ENCODE results near the gene ITSN1.

The ITSN1 gene

DNA sequence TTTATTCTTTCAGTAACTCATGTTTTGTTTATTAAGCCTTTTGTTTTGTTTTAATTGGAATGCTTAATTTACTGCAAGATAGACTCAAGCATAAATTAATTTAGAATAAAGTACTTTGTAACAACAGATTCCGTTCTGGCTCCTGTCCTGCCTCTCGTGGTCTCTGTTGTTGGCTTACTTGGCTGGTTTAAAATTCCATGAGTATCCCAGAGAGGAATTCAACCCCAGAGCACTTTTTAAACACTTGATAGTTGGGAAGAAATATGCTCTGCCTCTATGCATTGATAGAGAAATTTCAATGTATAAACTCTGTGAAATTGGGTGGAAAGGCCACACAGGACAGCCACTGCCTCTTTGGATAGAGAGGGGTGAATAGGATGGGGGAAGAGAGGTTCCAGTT is 183.6 kb downstream of the ITSN1 start:
- no peaks in the 10 kb centered on the region for H3K9me3 ChIP-seq (ENCODE audit: control insufficient read depth, insufficient read depth, low read depth, low read length)
- H3K27ac ChIP-seq (ENCODE audit: low read depth, low read length), result no peak overlapping the region
- H3K4me1 ChIP-seq (ENCODE audit: control insufficient read depth, insufficient read depth, low read length), result no peaks in the 10 kb centered on the region
- peaks cover 81% of the 10 kb centered on the region for H3K36me3 ChIP-seq (ENCODE audit: control insufficient read depth, insufficient read depth, low read length)
- H3K27me3 ChIP-seq (ENCODE audit: control insufficient read depth, insufficient read depth, low read length), result no peaks in the 10 kb centered on the region
- no peak overlapping the region for H3K4me3 ChIP-seq (ENCODE audit: low read depth, low read length)
- H3K9ac ChIP-seq (ENCODE audit: low read length), result no peak overlapping the region

DNA sequence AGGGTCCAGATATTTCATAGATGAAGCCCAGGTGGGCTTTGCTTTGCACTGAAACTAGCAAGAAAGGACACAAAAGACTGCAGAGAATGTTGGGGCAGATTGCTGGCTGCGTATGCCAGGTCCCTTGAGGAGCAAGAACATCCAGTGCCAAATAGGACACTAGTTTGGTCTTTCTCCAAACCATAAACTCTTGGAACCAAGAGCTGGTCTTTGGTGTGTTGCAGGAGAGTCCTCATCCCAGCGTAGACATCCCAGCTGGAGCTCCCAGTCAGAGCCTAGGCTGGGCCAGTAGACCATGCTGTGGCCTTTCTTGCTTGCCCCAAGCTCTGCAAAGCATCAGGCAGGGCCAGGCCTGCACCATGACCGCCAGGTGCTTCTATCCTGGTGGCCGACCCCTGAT is 185.8 kb downstream of the ITSN1 start:
- Histone ChIP-seq H3K4me1 (ENCODE audit: control insufficient read depth, insufficient read depth, low read length) (no peaks in the 10 kb centered on the region), H3K36me3 (ENCODE audit: control insufficient read depth, insufficient read depth, low read length) (peaks cover 81% of the 10 kb centered on the region), H3K4me3 (ENCODE audit: low read depth, low read length) (no peak overlapping the region)

DNA sequence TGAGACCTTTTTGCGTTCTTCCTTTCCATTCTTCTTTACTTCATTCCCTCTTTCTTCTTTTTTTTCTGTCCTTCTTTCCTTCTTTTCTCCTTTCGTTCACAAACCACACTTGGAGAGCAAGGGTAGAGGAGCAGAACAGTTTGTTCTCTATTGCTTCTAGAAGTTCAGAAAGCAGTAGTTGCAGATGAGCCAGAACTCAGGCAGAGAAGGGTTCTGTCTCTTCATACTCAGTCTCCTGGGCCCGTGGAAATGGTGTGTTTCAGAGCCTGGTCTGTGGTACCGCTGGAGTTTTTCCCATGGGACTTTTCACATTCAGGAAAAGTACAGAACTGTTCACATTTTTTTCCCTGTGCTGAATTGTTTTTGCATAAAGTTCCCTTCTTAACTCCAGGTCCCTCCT is 186.3 kb downstream of the ITSN1 start:
- Histone ChIP-seq H3K36me3 (ENCODE audit: control insufficient read depth, insufficient read depth, low read length) (peaks cover 79% of the 10 kb centered on the region), H3K9ac (ENCODE audit: low read length) (no peak overlapping the region), H3K9me3 (ENCODE audit: control insufficient read depth, insufficient read depth, low read depth, low read length) (no peaks in the 10 kb centered on the region)

More for the DNA sequence above, 185.8 kb downstream of the ITSN1 start:
- no peak overlapping the region for H3K27ac ChIP-seq (ENCODE audit: low read depth, low read length)
- no peak overlapping the region for H3K9ac ChIP-seq (ENCODE audit: low read length)
- H3K9me3 ChIP-seq (ENCODE audit: control insufficient read depth, insufficient read depth, low read depth, low read length), result no peaks in the 10 kb centered on the region
- H3K27me3 ChIP-seq (ENCODE audit: control insufficient read depth, insufficient read depth, low read length), result no peaks in the 10 kb centered on the region

DNA sequence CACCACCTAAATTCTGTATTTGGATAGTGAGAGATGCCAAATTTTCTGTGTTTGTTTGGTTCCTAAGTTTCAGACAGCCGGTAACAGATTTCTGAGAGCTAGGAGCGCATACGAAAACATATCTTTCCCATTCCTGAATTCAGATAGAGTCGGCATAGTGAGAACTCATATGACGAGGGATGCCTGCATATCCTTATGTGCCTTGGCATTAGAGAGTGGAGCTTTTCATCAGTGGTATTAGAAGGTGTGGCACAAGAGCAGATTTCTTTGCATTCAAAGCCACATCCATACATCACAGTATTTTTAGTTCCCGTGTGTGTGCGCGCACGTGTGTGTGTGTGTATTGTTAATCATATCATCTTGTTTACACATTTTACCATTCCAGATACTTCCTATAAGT is 187.5 kb downstream of the ITSN1 start:
- Histone ChIP-seq H3K27ac (ENCODE audit: low read depth, low read length) (no peak overlapping the region), H3K27me3 (ENCODE audit: control insufficient read depth, insufficient read depth, low read length) (no peaks in the 10 kb centered on the region), H3K36me3 (ENCODE audit: control insufficient read depth, insufficient read depth, low read length) (peaks cover 77% of the 10 kb centered on the region)

More for the DNA sequence above, 186.3 kb downstream of the ITSN1 start:
- Histone ChIP-seq H3K27me3 (ENCODE audit: control insufficient read depth, insufficient read depth, low read length) (no peaks in the 10 kb centered on the region), H3K4me1 (ENCODE audit: control insufficient read depth, insufficient read depth, low read length) (no peaks in the 10 kb centered on the region), H3K4me3 (ENCODE audit: low read depth, low read length) (no peak overlapping the region), H3K27ac (ENCODE audit: low read depth, low read length) (no peak overlapping the region)

DNA sequence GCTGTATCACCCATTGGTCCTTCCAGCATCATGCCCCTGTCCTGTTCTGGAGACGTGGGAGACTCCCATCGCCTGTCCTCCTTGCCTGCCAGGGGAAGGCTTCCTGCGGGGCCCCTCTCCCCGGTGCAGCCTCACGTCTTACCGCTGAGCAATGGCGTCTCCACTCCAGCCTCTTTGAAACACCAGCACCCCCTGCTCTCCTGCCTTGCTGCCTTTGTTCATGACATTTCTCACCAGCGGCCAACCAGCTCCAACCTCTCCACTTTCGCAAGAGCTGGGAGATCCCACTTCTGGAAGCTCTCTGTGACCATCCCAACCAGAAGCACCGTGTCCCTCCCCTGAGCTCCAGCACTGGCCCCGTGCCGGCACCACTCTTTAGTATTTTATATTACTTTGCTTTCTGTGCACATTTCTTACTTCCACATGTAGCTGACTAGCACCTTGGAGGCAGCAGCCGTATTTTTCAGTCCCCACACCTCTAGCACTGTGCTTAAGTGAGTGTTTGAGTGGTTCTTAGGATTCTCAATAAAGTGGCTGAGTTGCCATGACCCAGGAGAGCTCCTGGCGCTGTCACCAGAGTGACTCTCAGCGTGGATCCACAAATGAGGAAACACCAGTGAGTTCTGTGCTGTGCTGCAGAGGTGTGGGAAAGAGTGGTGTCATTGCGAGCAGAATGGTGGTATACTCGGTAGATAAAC is 189.8 kb downstream of the ITSN1 start:
- H3K27me3 ChIP-seq (ENCODE audit: control insufficient read depth, insufficient read depth, low read length), result no peaks in the 10 kb centered on the region
- peaks cover 78% of the 10 kb centered on the region for H3K36me3 ChIP-seq (ENCODE audit: control insufficient read depth, insufficient read depth, low read length)
- no peak overlapping the region for H3K27ac ChIP-seq (ENCODE audit: low read depth, low read length)
- H3K4me1 ChIP-seq (ENCODE audit: control insufficient read depth, insufficient read depth, low read length), result no peaks in the 10 kb centered on the region
- no peaks in the 10 kb centered on the region for H3K9me3 ChIP-seq (ENCODE audit: control insufficient read depth, insufficient read depth, low read depth, low read length)
- H3K9ac ChIP-seq (ENCODE audit: low read length), result no peak overlapping the region
- H3K4me3 ChIP-seq (ENCODE audit: low read depth, low read length), result no peak overlapping the region

More for the DNA sequence above, 187.5 kb downstream of the ITSN1 start:
- no peaks in the 10 kb centered on the region for H3K9me3 ChIP-seq (ENCODE audit: control insufficient read depth, insufficient read depth, low read depth, low read length)
- H3K9ac ChIP-seq (ENCODE audit: low read length), result no peak overlapping the region
- no peak overlapping the region for H3K4me3 ChIP-seq (ENCODE audit: low read depth, low read length)
- H3K4me1 ChIP-seq (ENCODE audit: control insufficient read depth, insufficient read depth, low read length), result no peaks in the 10 kb centered on the region

DNA sequence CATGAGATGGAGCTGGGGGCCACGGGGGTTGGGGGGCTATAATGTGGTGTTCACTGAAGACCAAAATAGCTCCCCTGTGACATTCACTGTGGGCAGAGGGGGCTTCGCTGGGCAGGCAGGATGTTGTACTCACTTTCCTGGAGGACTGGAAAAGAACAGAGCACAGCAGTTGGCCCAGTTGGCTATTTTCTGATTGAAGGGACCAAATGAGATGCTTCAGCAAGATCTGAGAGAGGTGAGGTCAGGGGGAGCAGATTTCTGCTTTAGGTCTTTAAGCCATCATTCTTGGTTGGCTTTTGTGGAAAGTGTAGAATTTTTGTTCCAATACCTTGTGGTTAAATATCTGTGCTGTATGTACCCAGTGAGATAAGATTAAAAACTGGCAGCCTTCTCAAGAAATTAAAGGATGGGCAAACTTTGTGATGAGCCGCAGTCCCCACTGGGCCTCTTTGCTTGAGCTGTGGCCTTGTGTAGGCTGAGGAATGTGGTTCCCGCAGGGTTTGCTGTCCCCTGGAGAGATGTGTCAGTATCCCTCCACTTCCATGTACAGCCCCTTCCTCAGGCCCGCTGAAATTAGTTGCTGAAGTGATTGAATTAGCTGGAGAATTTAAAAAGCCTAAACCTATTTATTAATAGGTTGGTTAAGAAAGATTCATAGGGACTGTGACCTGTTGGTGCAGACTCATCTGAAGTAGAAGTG is 192.7 kb downstream of the ITSN1 start:
- H3K9ac ChIP-seq (ENCODE audit: low read length), result no peak overlapping the region
- no peaks in the 10 kb centered on the region for H3K27me3 ChIP-seq (ENCODE audit: control insufficient read depth, insufficient read depth, low read length)
- no peak overlapping the region for H3K4me3 ChIP-seq (ENCODE audit: low read depth, low read length)
- no peaks in the 10 kb centered on the region for H3K4me1 ChIP-seq (ENCODE audit: control insufficient read depth, insufficient read depth, low read length)
- peaks cover 69% of the 10 kb centered on the region for H3K36me3 ChIP-seq (ENCODE audit: control insufficient read depth, insufficient read depth, low read length)
- H3K27ac ChIP-seq (ENCODE audit: low read depth, low read length), result no peak overlapping the region
- H3K9me3 ChIP-seq (ENCODE audit: control insufficient read depth, insufficient read depth, low read depth, low read length), result no peaks in the 10 kb centered on the region

DNA sequence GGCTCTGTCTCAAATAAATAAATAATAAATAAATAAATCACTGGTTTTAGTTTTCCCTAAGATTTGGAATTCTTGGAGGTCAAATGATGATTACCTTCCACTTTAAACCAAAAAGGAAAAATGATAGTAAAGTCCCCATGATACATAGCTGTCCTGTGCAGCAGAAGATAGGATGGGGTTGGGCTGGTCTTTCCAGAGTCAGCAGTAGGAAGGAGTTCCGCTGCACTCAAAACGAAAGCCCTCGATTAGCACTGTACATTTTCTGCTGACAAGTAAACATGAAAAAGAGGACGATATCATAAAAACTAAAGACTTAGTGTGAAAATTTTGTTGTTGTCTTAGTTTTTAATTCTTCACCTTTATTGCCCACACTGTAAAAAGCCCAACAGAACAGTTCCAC is 193.6 kb downstream of the ITSN1 start:
- H3K4me3 ChIP-seq (ENCODE audit: low read depth, low read length), result no peak overlapping the region
- no peak overlapping the region for H3K27ac ChIP-seq (ENCODE audit: low read depth, low read length)
- peaks cover 62% of the 10 kb centered on the region for H3K36me3 ChIP-seq (ENCODE audit: control insufficient read depth, insufficient read depth, low read length)
- H3K9ac ChIP-seq (ENCODE audit: low read length), result no peak overlapping the region
- no peaks in the 10 kb centered on the region for H3K27me3 ChIP-seq (ENCODE audit: control insufficient read depth, insufficient read depth, low read length)
- H3K9me3 ChIP-seq (ENCODE audit: control insufficient read depth, insufficient read depth, low read depth, low read length), result no peaks in the 10 kb centered on the region
- H3K4me1 ChIP-seq (ENCODE audit: control insufficient read depth, insufficient read depth, low read length), result no peaks in the 10 kb centered on the region

DNA sequence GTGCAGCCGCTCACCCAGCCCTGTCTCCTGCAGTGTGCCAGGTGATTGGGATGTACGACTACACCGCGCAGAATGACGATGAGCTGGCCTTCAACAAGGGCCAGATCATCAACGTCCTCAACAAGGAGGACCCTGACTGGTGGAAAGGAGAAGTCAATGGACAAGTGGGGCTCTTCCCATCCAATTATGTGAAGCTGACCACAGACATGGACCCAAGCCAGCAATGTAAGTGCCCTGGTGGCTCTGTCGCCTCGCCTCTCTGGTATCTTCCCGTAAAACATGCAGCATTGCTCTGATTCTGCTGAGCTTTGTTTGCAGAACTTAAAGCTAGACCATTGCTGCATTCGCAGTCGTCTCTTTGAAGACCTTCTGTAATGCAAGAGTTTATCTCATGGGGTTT is 194.1 kb downstream of the ITSN1 start:
- H3K9ac ChIP-seq (ENCODE audit: low read length), result no peak overlapping the region

DNA sequence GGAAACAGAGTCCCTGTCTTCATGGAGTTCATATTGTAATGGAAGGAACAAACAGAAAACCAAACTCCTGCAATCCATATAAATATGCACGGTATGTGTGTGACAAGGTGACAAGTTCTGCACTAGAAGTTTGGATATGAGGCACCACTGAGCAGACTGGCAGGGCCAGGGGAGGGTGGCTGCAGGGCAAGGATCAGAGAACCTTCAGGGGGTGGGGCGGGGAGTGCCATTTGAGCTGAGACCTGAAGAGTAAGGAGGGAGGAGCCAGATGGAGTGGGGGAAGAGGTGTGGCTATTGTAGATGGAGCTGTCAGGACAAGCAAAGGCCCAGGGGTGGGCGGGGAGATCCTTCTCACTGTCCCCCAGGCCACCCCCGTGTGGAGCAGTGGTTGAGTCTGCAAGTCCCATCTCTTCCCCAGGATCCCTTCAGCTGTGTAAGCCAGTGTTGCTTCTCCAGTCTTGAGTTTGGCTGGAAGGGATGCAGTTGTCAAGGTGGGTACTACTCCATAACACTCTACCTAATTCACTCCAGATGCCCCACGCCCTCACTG is 196.9 kb downstream of the ITSN1 start:
- Histone ChIP-seq H3K36me3 (ENCODE audit: control insufficient read depth, insufficient read depth, low read length) (peaks cover 33% of the 10 kb centered on the region), H3K4me1 (ENCODE audit: control insufficient read depth, insufficient read depth, low read length) (no peaks in the 10 kb centered on the region), H3K4me3 (ENCODE audit: low read depth, low read length) (no peak overlapping the region), H3K27me3 (ENCODE audit: control insufficient read depth, insufficient read depth, low read length) (no peaks in the 10 kb centered on the region), H3K9ac (ENCODE audit: low read length) (no peak overlapping the region), H3K27ac (ENCODE audit: low read depth, low read length) (no peak overlapping the region), H3K9me3 (ENCODE audit: control insufficient read depth, insufficient read depth, low read depth, low read length) (no peaks in the 10 kb centered on the region)

More for the DNA sequence above, 194.1 kb downstream of the ITSN1 start:
- no peaks in the 10 kb centered on the region for H3K4me1 ChIP-seq (ENCODE audit: control insufficient read depth, insufficient read depth, low read length)
- no peaks in the 10 kb centered on the region for H3K27me3 ChIP-seq (ENCODE audit: control insufficient read depth, insufficient read depth, low read length)
- no peaks in the 10 kb centered on the region for H3K9me3 ChIP-seq (ENCODE audit: control insufficient read depth, insufficient read depth, low read depth, low read length)
- H3K36me3 ChIP-seq (ENCODE audit: control insufficient read depth, insufficient read depth, low read length), result peaks cover 57% of the 10 kb centered on the region
- no peak overlapping the region for H3K4me3 ChIP-seq (ENCODE audit: low read depth, low read length)
- H3K27ac ChIP-seq (ENCODE audit: low read depth, low read length), result no peak overlapping the region

DNA sequence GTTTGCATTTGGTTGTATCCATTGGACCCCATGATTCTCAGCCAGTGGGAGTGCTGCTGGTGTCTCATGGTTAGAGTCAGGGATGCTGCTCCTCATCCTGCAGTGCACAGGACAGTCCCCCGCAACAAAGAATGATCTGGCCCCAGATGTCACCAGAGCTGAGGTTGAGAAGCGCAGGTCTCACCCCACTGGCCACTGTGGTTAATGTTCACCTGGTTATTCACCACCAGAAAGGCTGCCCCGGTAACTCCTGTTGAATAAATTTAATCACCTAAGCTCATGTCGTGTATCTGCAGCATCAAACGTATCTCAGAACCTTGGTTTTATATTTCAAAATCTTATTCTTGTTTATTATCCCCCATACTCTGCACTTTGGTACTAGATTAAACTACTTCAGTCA is 197.5 kb downstream of the ITSN1 start:
- Histone ChIP-seq H3K4me3 (ENCODE audit: low read depth, low read length) (no peak overlapping the region), H3K27me3 (ENCODE audit: control insufficient read depth, insufficient read depth, low read length) (no peaks in the 10 kb centered on the region), H3K9me3 (ENCODE audit: control insufficient read depth, insufficient read depth, low read depth, low read length) (no peaks in the 10 kb centered on the region), H3K9ac (ENCODE audit: low read length) (no peak overlapping the region), H3K36me3 (ENCODE audit: control insufficient read depth, insufficient read depth, low read length) (peaks cover 28% of the 10 kb centered on the region), H3K27ac (ENCODE audit: low read depth, low read length) (no peak overlapping the region), H3K4me1 (ENCODE audit: control insufficient read depth, insufficient read depth, low read length) (no peaks in the 10 kb centered on the region)

DNA sequence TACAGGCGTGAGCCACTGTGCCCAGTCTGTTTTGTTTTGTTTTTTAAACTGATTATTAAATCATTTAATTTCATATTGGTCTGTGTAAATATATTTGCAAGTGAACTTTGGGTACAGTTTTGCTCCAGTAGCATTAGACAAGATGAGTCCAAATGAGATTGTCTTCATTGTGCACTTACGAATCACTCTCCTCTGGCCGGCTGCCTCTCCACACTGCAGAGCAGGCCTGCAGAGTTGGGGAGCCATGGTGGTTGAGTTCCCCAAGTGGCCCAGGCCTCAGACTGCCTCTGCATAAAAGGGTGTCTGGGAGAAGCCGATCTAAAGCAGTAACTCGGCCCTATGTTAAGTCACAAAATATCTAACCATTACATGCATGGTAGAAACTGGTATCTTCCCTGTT is 198.5 kb downstream of the ITSN1 start:
- Histone ChIP-seq H3K36me3 (ENCODE audit: control insufficient read depth, insufficient read depth, low read length) (peaks cover 26% of the 10 kb centered on the region), H3K9ac (ENCODE audit: low read length) (no peak overlapping the region), H3K9me3 (ENCODE audit: control insufficient read depth, insufficient read depth, low read depth, low read length) (0 out of 2 replicates have a peak, but pooled peaks cover under 1% of the 10 kb centered on the region), H3K27ac (ENCODE audit: low read depth, low read length) (no peak overlapping the region), H3K4me3 (ENCODE audit: low read depth, low read length) (no peak overlapping the region), H3K27me3 (ENCODE audit: control insufficient read depth, insufficient read depth, low read length) (no peaks in the 10 kb centered on the region), H3K4me1 (ENCODE audit: control insufficient read depth, insufficient read depth, low read length) (no peaks in the 10 kb centered on the region)

All from HUES6 (cell line).